Sigmoid colon (tissue), 4 donors: ENCODE results near the gene FDXR.

Experiments used
- EP300 ChIP-seq, 4 donors: sonication (generic); formaldehyde crosslinking; IDR thresholded peaks; one replicate each; pipeline ENCODE4 v1.6.1; 2017; ENCODE audit warnings: antibody characterized with exemption in 4 of 4
- POLR2A ChIP-seq, 2 donors: fragments of 450-650 bp; IDR thresholded peaks; one replicate each; pipeline ENCODE4 v1.6.1; 2016; ENCODE audit warnings: antibody characterized with exemption in 2 of 2, mild to moderate bottlenecking in 2 of 2, moderate library complexity in 2 of 2
- POLR2AphosphoS5 ChIP-seq, 4 donors: sonication (generic); formaldehyde crosslinking; IDR thresholded peaks; one replicate each; pipeline ENCODE4 v1.6.1; 2017; ENCODE audit warnings: antibody characterized with exemption in 4 of 4
- TF ChIP-seq, protein P1 (sequence below), 4 experiments: fragments of 450-650 bp in 3 of 4; fragments of 200-600 bp in 1 of 4; IDR thresholded peaks; one replicate each; pipeline ENCODE4 v1.5.1; 2016 to 2019; ENCODE audit warnings: antibody characterized with exemption in 4 of 4, mild to moderate bottlenecking in 3 of 4, moderate library complexity in 2 of 4

DNA sequence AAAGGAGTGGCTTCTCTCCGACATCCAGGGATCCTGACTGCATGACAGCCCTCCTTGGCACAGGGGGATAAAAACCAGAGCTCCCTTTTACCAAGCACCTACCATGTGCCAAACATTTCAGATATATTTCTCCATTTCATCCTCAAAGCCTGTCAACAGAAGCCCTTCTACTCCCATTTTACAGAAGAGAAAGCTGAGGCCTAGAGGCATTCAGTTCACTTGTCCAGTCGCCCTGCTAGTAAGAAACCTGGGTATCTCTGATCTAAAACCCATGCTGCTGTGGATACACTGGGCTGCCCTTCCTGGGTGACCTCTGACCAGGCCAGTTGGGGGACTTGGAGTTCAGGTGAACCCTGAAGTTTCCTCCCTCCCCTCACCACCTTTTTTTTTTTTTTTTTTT lies 5.9 kb upstream of the FDXR start:
- TF ChIP-seq POLR2AphosphoS5 (IDR thresholded peaks at IDR 0.05) (no peak), POLR2A (IDR thresholded peaks at IDR 0.05) (no peak), EP300 (IDR thresholded peaks at IDR 0.05) (no peak)
- TF ChIP-seq, protein P1, sequence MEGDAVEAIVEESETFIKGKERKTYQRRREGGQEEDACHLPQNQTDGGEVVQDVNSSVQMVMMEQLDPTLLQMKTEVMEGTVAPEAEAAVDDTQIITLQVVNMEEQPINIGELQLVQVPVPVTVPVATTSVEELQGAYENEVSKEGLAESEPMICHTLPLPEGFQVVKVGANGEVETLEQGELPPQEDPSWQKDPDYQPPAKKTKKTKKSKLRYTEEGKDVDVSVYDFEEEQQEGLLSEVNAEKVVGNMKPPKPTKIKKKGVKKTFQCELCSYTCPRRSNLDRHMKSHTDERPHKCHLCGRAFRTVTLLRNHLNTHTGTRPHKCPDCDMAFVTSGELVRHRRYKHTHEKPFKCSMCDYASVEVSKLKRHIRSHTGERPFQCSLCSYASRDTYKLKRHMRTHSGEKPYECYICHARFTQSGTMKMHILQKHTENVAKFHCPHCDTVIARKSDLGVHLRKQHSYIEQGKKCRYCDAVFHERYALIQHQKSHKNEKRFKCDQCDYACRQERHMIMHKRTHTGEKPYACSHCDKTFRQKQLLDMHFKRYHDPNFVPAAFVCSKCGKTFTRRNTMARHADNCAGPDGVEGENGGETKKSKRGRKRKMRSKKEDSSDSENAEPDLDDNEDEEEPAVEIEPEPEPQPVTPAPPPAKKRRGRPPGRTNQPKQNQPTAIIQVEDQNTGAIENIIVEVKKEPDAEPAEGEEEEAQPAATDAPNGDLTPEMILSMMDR (IDR thresholded peaks at IDR 0.05): no peak
